ENCODE results near the gene GAPDHS.

GAPDHS gene

GRCh38 chr19:35555301-35556005 lies 22.2 kb downstream of the GAPDHS start:
- H3K4me3 ChIP-seq (ENCODE audit: low read depth, low read length) = no peak overlapping the region

GRCh38 chr19:35556025-35556590 lies 22.9 kb downstream of the GAPDHS start:
- peaks cover 3% of the 10 kb centered on the region for H3K36me3 ChIP-seq (ENCODE audit: control insufficient read depth, insufficient read depth, low read length)

More at GRCh38 chr19:35555301-35556005, 22.2 kb downstream of the GAPDHS start:
- Histone ChIP-seq H3K9ac (ENCODE audit: low read depth, low read length) (no peak overlapping the region), H3K4me1 (ENCODE audit: control insufficient read depth, insufficient read depth, low read length) (peaks cover 3% of the 10 kb centered on the region), H3K36me3 (ENCODE audit: control insufficient read depth, insufficient read depth, low read length) (peaks cover 3% of the 10 kb centered on the region), H3K9me3 (ENCODE audit: control insufficient read depth, insufficient read depth, low read length) (no peaks in the 10 kb centered on the region), H3K27me3 (ENCODE audit: control insufficient read depth, insufficient read depth, low read length) (peaks cover 34% of the 10 kb centered on the region)

GRCh38 chr19:35556846-35557538 lies 23.7 kb downstream of the GAPDHS start:
- Histone ChIP-seq H3K4me1 (ENCODE audit: control insufficient read depth, insufficient read depth, low read length) (peaks cover 3% of the 10 kb centered on the region), H3K27me3 (ENCODE audit: control insufficient read depth, insufficient read depth, low read length) (peaks cover 39% of the 10 kb centered on the region), H3K36me3 (ENCODE audit: control insufficient read depth, insufficient read depth, low read length) (no peaks in the 10 kb centered on the region), H3K9ac (ENCODE audit: low read depth, low read length) (peak overlapping the region; percentile 8), H3K9me3 (ENCODE audit: control insufficient read depth, insufficient read depth, low read length) (no peaks in the 10 kb centered on the region), H3K4me3 (ENCODE audit: low read depth, low read length) (peak overlapping the region; percentile 45)

More at GRCh38 chr19:35556025-35556590, 22.9 kb downstream of the GAPDHS start:
- H3K27me3 ChIP-seq (ENCODE audit: control insufficient read depth, insufficient read depth, low read length) = peaks cover 36% of the 10 kb centered on the region
- H3K4me3 ChIP-seq (ENCODE audit: low read depth, low read length) = no peak overlapping the region
- no peaks in the 10 kb centered on the region for H3K9me3 ChIP-seq (ENCODE audit: control insufficient read depth, insufficient read depth, low read length)
- H3K9ac ChIP-seq (ENCODE audit: low read depth, low read length) = no peak overlapping the region
- H3K4me1 ChIP-seq (ENCODE audit: control insufficient read depth, insufficient read depth, low read length) = peaks cover 3% of the 10 kb centered on the region

- no peaks in the 10 kb centered on the region for H3K9me3 ChIP-seq (ENCODE audit: control insufficient read depth, insufficient read depth, low read length)
- peak overlapping the region; percentile 88 for H3K4me3 ChIP-seq (ENCODE audit: low read depth, low read length)
- H3K9ac ChIP-seq (ENCODE audit: low read depth, low read length) = peak overlapping the region; percentile 24
- no peaks in the 10 kb centered on the region for H3K36me3 ChIP-seq (ENCODE audit: control insufficient read depth, insufficient read depth, low read length)
- peaks cover 3% of the 10 kb centered on the region for H3K4me1 ChIP-seq (ENCODE audit: control insufficient read depth, insufficient read depth, low read length)
- peaks cover 39% of the 10 kb centered on the region for H3K27me3 ChIP-seq (ENCODE audit: control insufficient read depth, insufficient read depth, low read length)
These were observed 24.5 kb downstream of the GAPDHS start for GRCh38 chr19:35557539-35558399.

GRCh38 chr19:35558400-35559280 lies 25.4 kb downstream of the GAPDHS start:
- Histone ChIP-seq H3K9me3 (ENCODE audit: control insufficient read depth, insufficient read depth, low read length) (no peaks in the 10 kb centered on the region), H3K36me3 (ENCODE audit: control insufficient read depth, insufficient read depth, low read length) (no peaks in the 10 kb centered on the region), H3K4me3 (ENCODE audit: low read depth, low read length) (peak overlapping the region; percentile 67), H3K4me1 (ENCODE audit: control insufficient read depth, insufficient read depth, low read length) (peaks cover 3% of the 10 kb centered on the region), H3K9ac (ENCODE audit: low read depth, low read length) (no peak overlapping the region), H3K27me3 (ENCODE audit: control insufficient read depth, insufficient read depth, low read length) (peaks cover 39% of the 10 kb centered on the region)

- no peaks in the 10 kb centered on the region for H3K9me3 ChIP-seq (ENCODE audit: control insufficient read depth, insufficient read depth, low read length)
- H3K9ac ChIP-seq (ENCODE audit: low read depth, low read length) = no peak overlapping the region
- peaks cover 3% of the 10 kb centered on the region for H3K4me1 ChIP-seq (ENCODE audit: control insufficient read depth, insufficient read depth, low read length)
- peaks cover 39% of the 10 kb centered on the region for H3K27me3 ChIP-seq (ENCODE audit: control insufficient read depth, insufficient read depth, low read length)
- peak overlapping the region; percentile 67 for H3K4me3 ChIP-seq (ENCODE audit: low read depth, low read length)
- H3K36me3 ChIP-seq (ENCODE audit: control insufficient read depth, insufficient read depth, low read length) = no peaks in the 10 kb centered on the region
These were observed 26.0 kb downstream of the GAPDHS start for GRCh38 chr19:35559281-35559659.

- no peaks in the 10 kb centered on the region for H3K9me3 ChIP-seq (ENCODE audit: control insufficient read depth, insufficient read depth, low read length)
- peaks cover 3% of the 10 kb centered on the region for H3K4me1 ChIP-seq (ENCODE audit: control insufficient read depth, insufficient read depth, low read length)
- H3K27me3 ChIP-seq (ENCODE audit: control insufficient read depth, insufficient read depth, low read length) = peaks cover 39% of the 10 kb centered on the region
- no peak overlapping the region for H3K9ac ChIP-seq (ENCODE audit: low read depth, low read length)
- no peaks in the 10 kb centered on the region for H3K36me3 ChIP-seq (ENCODE audit: control insufficient read depth, insufficient read depth, low read length)
- H3K4me3 ChIP-seq (ENCODE audit: low read depth, low read length) = no peak overlapping the region
These were observed 26.5 kb downstream of the GAPDHS start for GRCh38 chr19:35559781-35560180.

GRCh38 chr19:35560271-35560670 lies 27.0 kb downstream of the GAPDHS start:
- no peak overlapping the region for H3K4me3 ChIP-seq (ENCODE audit: low read depth, low read length)
- no peak overlapping the region for H3K9ac ChIP-seq (ENCODE audit: low read depth, low read length)
- H3K27me3 ChIP-seq (ENCODE audit: control insufficient read depth, insufficient read depth, low read length) = peaks cover 39% of the 10 kb centered on the region
- no peaks in the 10 kb centered on the region for H3K36me3 ChIP-seq (ENCODE audit: control insufficient read depth, insufficient read depth, low read length)
- H3K9me3 ChIP-seq (ENCODE audit: control insufficient read depth, insufficient read depth, low read length) = no peaks in the 10 kb centered on the region
- H3K4me1 ChIP-seq (ENCODE audit: control insufficient read depth, insufficient read depth, low read length) = peaks cover 3% of the 10 kb centered on the region

- H3K36me3 ChIP-seq (ENCODE audit: control insufficient read depth, insufficient read depth, low read length) = no peaks in the 10 kb centered on the region
- peaks cover 38% of the 10 kb centered on the region for H3K27me3 ChIP-seq (ENCODE audit: control insufficient read depth, insufficient read depth, low read length)
- no peak overlapping the region for H3K9ac ChIP-seq (ENCODE audit: low read depth, low read length)
- no peak overlapping the region for H3K4me3 ChIP-seq (ENCODE audit: low read depth, low read length)
- H3K4me1 ChIP-seq (ENCODE audit: control insufficient read depth, insufficient read depth, low read length) = peaks cover 3% of the 10 kb centered on the region
- H3K9me3 ChIP-seq (ENCODE audit: control insufficient read depth, insufficient read depth, low read length) = no peaks in the 10 kb centered on the region
These were observed 27.4 kb downstream of the GAPDHS start for GRCh38 chr19:35560677-35561076.

GRCh38 chr19:35561436-35561835 lies 28.2 kb downstream of the GAPDHS start:
- Histone ChIP-seq H3K36me3 (ENCODE audit: control insufficient read depth, insufficient read depth, low read length) (no peaks in the 10 kb centered on the region), H3K27me3 (ENCODE audit: control insufficient read depth, insufficient read depth, low read length) (peaks cover 30% of the 10 kb centered on the region), H3K9me3 (ENCODE audit: control insufficient read depth, insufficient read depth, low read length) (no peaks in the 10 kb centered on the region), H3K9ac (ENCODE audit: low read depth, low read length) (no peak overlapping the region), H3K4me3 (ENCODE audit: low read depth, low read length) (no peak overlapping the region), H3K4me1 (ENCODE audit: control insufficient read depth, insufficient read depth, low read length) (peaks cover 3% of the 10 kb centered on the region)
